WTC11 (cell line): ENCODE measurements around the gene ARFGAP2.

Experiments
- ATF6 ChIP-seq: sonication (generic); formaldehyde crosslinking; IDR thresholded peaks from 2 replicates; pipeline ENCODE4 v1.8.1; 2023; ENCODE audit warnings: mild to moderate bottlenecking, missing genetic modification reagents
- CTCF ChIP-seq: fragments of 200-600 bp; IDR thresholded peaks from 2 replicates; pipeline ENCODE4 v1.8.0; 2022; ENCODE audit warnings: antibody characterized with exemption
- FOXP1 ChIP-seq: sonication (generic); formaldehyde crosslinking; IDR thresholded peaks from 2 replicates; pipeline ENCODE4 v1.8.0; 2022; ENCODE audit warnings: missing genetic modification reagents, mild to moderate bottlenecking, moderate library complexity, borderline replicate concordance
- JUN ChIP-seq: sonication (generic); formaldehyde crosslinking; IDR thresholded peaks from 2 replicates; pipeline ENCODE4 v1.8.0; 2023; ENCODE audit warnings: mild to moderate bottlenecking, missing genetic modification reagents
- MAX ChIP-seq: sonication (generic); formaldehyde crosslinking; IDR thresholded peaks from 2 replicates; pipeline ENCODE4 v1.8.0; 2022; ENCODE audit warnings: mild to moderate bottlenecking, missing genetic modification reagents
- MXD4 ChIP-seq: fragments of 250-450 bp; sonication (Bioruptor Pico); IDR thresholded peaks from 2 replicates; pipeline ENCODE4 v1.8.0; 2021; ENCODE audit warnings: mild to moderate bottlenecking, moderate library complexity, borderline replicate concordance
- NFE2L1 ChIP-seq: sonication (generic); formaldehyde crosslinking; IDR thresholded peaks from 2 replicates; pipeline ENCODE4 v1.8.1; 2023; ENCODE audit warnings: missing genetic modification reagents
- NR2C2 ChIP-seq: sonication (generic); formaldehyde crosslinking; IDR thresholded peaks from 2 replicates; pipeline ENCODE4 v1.8.0; 2022; ENCODE audit warnings: mild to moderate bottlenecking, missing genetic modification reagents
- NR3C1 ChIP-seq: sonication (generic); formaldehyde crosslinking; conservative IDR thresholded peaks from 2 replicates; pipeline ENCODE4 v1.8.1; 2023; ENCODE audit warnings: low read depth, mild to moderate bottlenecking, missing genetic modification reagents
- TCF7 ChIP-seq: sonication (generic); formaldehyde crosslinking; IDR thresholded peaks from 2 replicates; pipeline ENCODE4 v1.8.0; 2022; ENCODE audit warnings: mild to moderate bottlenecking, low read depth, missing genetic modification reagents, moderate library complexity
- TEAD1 ChIP-seq: sonication (generic); formaldehyde crosslinking; IDR thresholded peaks from 2 replicates; pipeline ENCODE4 v1.8.0; 2022; ENCODE audit warnings: mild to moderate bottlenecking, missing genetic modification reagents
- TF ChIP-seq, protein P1 (sequence below): sonication (generic); formaldehyde crosslinking; conservative IDR thresholded peaks from 2 replicates; pipeline ENCODE4 v1.8.1; 2023; ENCODE audit warnings: mild to moderate bottlenecking, low read depth, missing genetic modification reagents, moderate library complexity

- TF ChIP-seq TEAD1 (CRISPR knock-in tag) (no peak), NR3C1 (CRISPR knock-in tag) (no peak), FOXP1 (no peak), CTCF (no peak), NFE2L1 (no peak), MXD4 (CRISPR knock-in tag) (no peak), ATF6 (CRISPR knock-in tag) (no peak), JUN (no peak), TCF7 (CRISPR knock-in tag) (no peak), MAX (no peak), NR2C2 (no peak)
- TF ChIP-seq, protein P1, sequence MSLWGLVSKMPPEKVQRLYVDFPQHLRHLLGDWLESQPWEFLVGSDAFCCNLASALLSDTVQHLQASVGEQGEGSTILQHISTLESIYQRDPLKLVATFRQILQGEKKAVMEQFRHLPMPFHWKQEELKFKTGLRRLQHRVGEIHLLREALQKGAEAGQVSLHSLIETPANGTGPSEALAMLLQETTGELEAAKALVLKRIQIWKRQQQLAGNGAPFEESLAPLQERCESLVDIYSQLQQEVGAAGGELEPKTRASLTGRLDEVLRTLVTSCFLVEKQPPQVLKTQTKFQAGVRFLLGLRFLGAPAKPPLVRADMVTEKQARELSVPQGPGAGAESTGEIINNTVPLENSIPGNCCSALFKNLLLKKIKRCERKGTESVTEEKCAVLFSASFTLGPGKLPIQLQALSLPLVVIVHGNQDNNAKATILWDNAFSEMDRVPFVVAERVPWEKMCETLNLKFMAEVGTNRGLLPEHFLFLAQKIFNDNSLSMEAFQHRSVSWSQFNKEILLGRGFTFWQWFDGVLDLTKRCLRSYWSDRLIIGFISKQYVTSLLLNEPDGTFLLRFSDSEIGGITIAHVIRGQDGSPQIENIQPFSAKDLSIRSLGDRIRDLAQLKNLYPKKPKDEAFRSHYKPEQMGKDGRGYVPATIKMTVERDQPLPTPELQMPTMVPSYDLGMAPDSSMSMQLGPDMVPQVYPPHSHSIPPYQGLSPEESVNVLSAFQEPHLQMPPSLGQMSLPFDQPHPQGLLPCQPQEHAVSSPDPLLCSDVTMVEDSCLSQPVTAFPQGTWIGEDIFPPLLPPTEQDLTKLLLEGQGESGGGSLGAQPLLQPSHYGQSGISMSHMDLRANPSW (CRISPR knock-in tag): no peak
Measured at GRCh38 chr11:47127213-47127612, 49.5 kb downstream of the ARFGAP2 start.
